CD4-positive, alpha-beta memory T cell (primary cell): ENCODE measurements around the gene IFT122. TPM values are rescaled to one million over a fixed set of nuclear protein-coding genes. Genes with fewer than 3 reads are reported as not detected.

Experiments
- CTCF ChIA-PET: fragments of 350-600 bp; sonication (Branson Sonifier 250); formaldehyde crosslinking; loops from one replicate; lab custom pipeline; 2021; ENCODE audit warnings: inconsistent platforms; ENCODE audit not compliant: partially characterized antibody; lab: Charles Lee
- POLR2A ChIA-PET: fragments of 350-600 bp; sonication (Branson Sonifier 250); formaldehyde crosslinking; loops from one replicate; lab custom pipeline; 2021; ENCODE audit not compliant: partially characterized antibody; lab: Charles Lee
- DNase-seq, 5 donors: peaks; one replicate each; pipeline versions ENCODE4 v3.0.0 to v3.0.0-alpha.2; 2020 to 2022; ENCODE audit warnings: mixed read lengths in 1 of 5
- H3K27ac ChIP-seq: one replicate; pipeline ENCODE4 v1.7.0; 2013; ENCODE audit warnings: low read depth, low read length
- H3K27me3 ChIP-seq: 2 replicates; pipeline ENCODE4 v1.7.0; 2013; ENCODE audit warnings: mild to moderate bottlenecking, low read length, moderate library complexity; ENCODE audit not compliant: insufficient read depth
- H3K36me3 ChIP-seq: 2 replicates; pipeline ENCODE4 v1.7.0; 2013; ENCODE audit warnings: mild to moderate bottlenecking, low read length, moderate library complexity; ENCODE audit not compliant: insufficient read depth
- H3K4me1 ChIP-seq: 2 replicates; pipeline ENCODE4 v1.7.0; 2013; ENCODE audit warnings: mild to moderate bottlenecking, low read length, moderate library complexity; ENCODE audit not compliant: insufficient read depth
- H3K4me3 ChIP-seq, 2 donors: one replicate each; pipeline ENCODE4 v1.7.0; 2013; ENCODE audit warnings: low read length in 2 of 2, mild to moderate bottlenecking in 1 of 2
- H3K9me3 ChIP-seq, 2 donors: one replicate each; pipeline ENCODE4 v1.7.0; 2013; ENCODE audit warnings: low read length in 2 of 2, control low read depth in 1 of 2; ENCODE audit not compliant: control insufficient read depth in 1 of 2
- H3K27ac Mint-ChIP-seq, 7 donors: one replicate each; pipeline ENCODE4 v1.8.0; 2020 to 2021; ENCODE audit warnings: mixed read lengths in 7 of 7, mild to moderate bottlenecking in 6 of 7, inconsistent platforms in 3 of 7, moderate library complexity in 3 of 7
- H3K27me3 Mint-ChIP-seq, 2 donors: one replicate each; pipeline ENCODE4 v1.8.0; 2020 to 2021; ENCODE audit warnings: mixed read lengths in 2 of 2
- H3K36me3 Mint-ChIP-seq, 2 donors: one replicate each; pipeline ENCODE4 v1.8.0; 2020 to 2021; ENCODE audit warnings: mixed read lengths in 2 of 2, inconsistent platforms in 1 of 2, mild to moderate bottlenecking in 1 of 2
- H3K4me1 Mint-ChIP-seq, 4 donors: one replicate each; pipeline ENCODE4 v1.8.0; 2020 to 2021; ENCODE audit warnings: mixed read lengths in 4 of 4, mild to moderate bottlenecking in 1 of 4
- H3K4me3 Mint-ChIP-seq, 8 donors: one replicate each; pipeline ENCODE4 v1.8.0; 2020 to 2021; ENCODE audit warnings: mixed read lengths in 8 of 8, mild to moderate bottlenecking in 7 of 8, moderate library complexity in 6 of 8, inconsistent platforms in 3 of 8
- H3K9me3 Mint-ChIP-seq, 8 donors: one replicate each; pipeline ENCODE4 v1.8.0; 2020 to 2021; ENCODE audit warnings: mixed read lengths in 8 of 8, mild to moderate bottlenecking in 5 of 8, inconsistent platforms in 3 of 8, moderate library complexity in 1 of 8
- intact Hi-C: fragments of 100-400 bp; cut with micrococcal nuclease; formaldehyde crosslinking; loops from one replicate; pipeline ENCODE4 v1.15.1; 2023
- polyA plus RNA-seq, 2 donors: library from polyadenylated mRNA; unstranded; fragments of 300-500 nt; fragmentation: Illumina TruSeq; gene quantifications; one replicate each; pipeline ENCODE4 v1.2.3, GENCODE V29; 2021
- total RNA-seq, 2 experiments: library from RNA; stranded (reverse); gene quantifications; one replicate each; pipeline ENCODE4 v1.2.3, GENCODE V29; 2021

IFT122 gene
- total and polyA plus RNA-seq, 4 experiments from 2014 or later: 5.3 to 21.8 (median 12.9) TPM

GRCh38 chr3:129429080-129429451 is 11.0 kb upstream of the IFT122 start:
- intact Hi-C loops: loop anchor here (10.0 kb wide), 1 partner anchor 454 kb away; no protein-coding TSS in a partner anchor
- Mint-ChIP-seq H3K27ac (peak overlapping the region; percentile 79 to 93 (median 89)), H3K9me3 (peaks cover 0 to 2% (median 0%) of the 10 kb centered on the region in 8 donors), H3K36me3 (peaks cover 23 to 44% of the 10 kb centered on the region in 2 donors), H3K4me3 (peak overlapping the region in 7 of 8 donors; percentile 86 to 91 (median 89)), H3K4me1 (peaks cover 12 to 26% (median 18%) of the 10 kb centered on the region in 4 donors), H3K27me3 (no peaks in the 10 kb centered on the region)
- Histone ChIP-seq H3K27ac (peak overlapping the region; percentile 19), H3K27me3 (no peaks in the 10 kb centered on the region), H3K9me3 (no peaks in the 10 kb centered on the region), H3K36me3 (peaks cover 30% of the 10 kb centered on the region), H3K4me1 (peaks cover 15% of the 10 kb centered on the region), H3K4me3 (peak overlapping the region in 1 of 2 donors; percentile 49)
- ChIA-PET CTCF (interaction anchor here (0.6 to 1.6 kb wide), 3 partner anchors 29 to 375 kb away, joined by 3 to 4 read pairs (median 4); no protein-coding TSS in a partner anchor), POLR2A (interaction anchor here (1.4 to 3.7 kb wide), 3 partner anchors 9 to 176 kb away, joined by 4 to 56 read pairs (median 5); partner anchors contain the start of genes IFT122 and MBD4)
- peak in 1 of 5 donors; percentile 5 for DNase-seq

- Histone ChIP-seq H3K27ac (no peak overlapping the region), H3K36me3 (peaks cover 30% of the 10 kb centered on the region), H3K27me3 (no peaks in the 10 kb centered on the region), H3K4me3 (no peak overlapping the region), H3K9me3 (no peaks in the 10 kb centered on the region), H3K4me1 (peaks cover 18% of the 10 kb centered on the region)
- intact Hi-C loops: loop anchor here (10.0 kb wide), 1 partner anchor 455 kb away; no protein-coding TSS in a partner anchor
- H3K36me3 Mint-ChIP-seq: peaks cover 26 to 49% of the 10 kb centered on the region in 2 donors
- no peak for DNase-seq
- H3K27me3 Mint-ChIP-seq: no peaks in the 10 kb centered on the region
- H3K27ac Mint-ChIP-seq: peak overlapping the region in 6 of 7 donors; percentile 13 to 93 (median 82)
- peaks cover 13 to 31% (median 20%) of the 10 kb centered on the region in 4 donors for H3K4me1 Mint-ChIP-seq
- H3K9me3 Mint-ChIP-seq: peaks cover 0 to 2% (median 0%) of the 10 kb centered on the region in 8 donors
- CTCF ChIA-PET: interaction anchor here (0.6 to 1.6 kb wide), 3 partner anchors 30 to 376 kb away, joined by 3 to 4 read pairs (median 4); no protein-coding TSS in a partner anchor
- POLR2A ChIA-PET: interaction anchor here (1.4 to 3.7 kb wide), 3 partner anchors 8 to 176 kb away, joined by 4 to 56 read pairs (median 5); partner anchors contain the start of genes IFT122 and MBD4
- H3K4me3 Mint-ChIP-seq: peak overlapping the region in 1 of 8 donors; percentile 48
These were observed 10.4 kb upstream of the IFT122 start for GRCh38 chr3:129429602-129430001.

- Histone ChIP-seq H3K4me3 (no peak overlapping the region), H3K27ac (no peak overlapping the region), H3K9me3 (no peaks in the 10 kb centered on the region), H3K27me3 (no peaks in the 10 kb centered on the region), H3K36me3 (peaks cover 42% of the 10 kb centered on the region), H3K4me1 (peaks cover 42% of the 10 kb centered on the region)
- CTCF ChIA-PET: interaction anchor here (1.8 kb wide), 1 partner anchor 32 kb away, joined by 4 read pairs; no protein-coding TSS in a partner anchor
- Mint-ChIP-seq H3K4me3 (no peak overlapping the region), H3K9me3 (peaks cover 0 to 2% (median 0%) of the 10 kb centered on the region in 8 donors), H3K27me3 (no peaks in the 10 kb centered on the region), H3K36me3 (peaks cover 39 to 72% of the 10 kb centered on the region in 2 donors), H3K4me1 (peaks cover 32 to 55% (median 38%) of the 10 kb centered on the region in 4 donors), H3K27ac (peak overlapping the region in 1 of 7 donors; percentile 35)
- POLR2A ChIA-PET: interaction anchor here (1.8 kb wide), 1 partner anchor 8 kb away, joined by 11 read pairs; the partner anchor contains the start of genes IFT122 and MBD4
- intact Hi-C loops: no loop called here
- DNase-seq: no peak
These were observed 8.0 kb upstream of the IFT122 start for GRCh38 chr3:129432036-129432435.

- peaks cover 35 to 54% (median 40%) of the 10 kb centered on the region in 4 donors for H3K4me1 Mint-ChIP-seq
- no peaks in the 10 kb centered on the region for H3K27me3 Mint-ChIP-seq
- H3K36me3 Mint-ChIP-seq: peaks cover 42 to 75% of the 10 kb centered on the region in 2 donors
- intact Hi-C loops: no loop called here
- Histone ChIP-seq H3K4me1 (peaks cover 45% of the 10 kb centered on the region), H3K36me3 (peaks cover 46% of the 10 kb centered on the region), H3K27ac (no peak overlapping the region), H3K4me3 (no peak overlapping the region), H3K9me3 (no peaks in the 10 kb centered on the region), H3K27me3 (no peaks in the 10 kb centered on the region)
- no peak overlapping the region for H3K27ac Mint-ChIP-seq
- peaks cover 0 to 2% (median 0%) of the 10 kb centered on the region in 8 donors for H3K9me3 Mint-ChIP-seq
- ChIA-PET CTCF (interaction anchor here (1.8 kb wide), 1 partner anchor 33 kb away, joined by 4 read pairs; no protein-coding TSS in a partner anchor), POLR2A (interaction anchor here (1.2 kb wide), 1 partner anchor 11 kb away, joined by 3 read pairs; no protein-coding TSS in a partner anchor)
- no peak for DNase-seq
- no peak overlapping the region for H3K4me3 Mint-ChIP-seq
These were observed 7.4 kb upstream of the IFT122 start for GRCh38 chr3:129432671-129433070.

GRCh38 chr3:129433565-129433964 is 6.5 kb upstream of the IFT122 start:
- peaks cover 47 to 77% of the 10 kb centered on the region in 2 donors for H3K36me3 Mint-ChIP-seq
- intact Hi-C loops: no loop called here
- no peak overlapping the region for H3K27ac Mint-ChIP-seq
- POLR2A ChIA-PET: interaction anchor here (1.2 kb wide), 1 partner anchor 10 kb away, joined by 3 read pairs; no protein-coding TSS in a partner anchor
- Histone ChIP-seq H3K27ac (no peak overlapping the region), H3K4me3 (no peak overlapping the region), H3K4me1 (peaks cover 46% of the 10 kb centered on the region), H3K9me3 (no peaks in the 10 kb centered on the region), H3K27me3 (no peaks in the 10 kb centered on the region), H3K36me3 (peaks cover 48% of the 10 kb centered on the region)
- no peaks in the 10 kb centered on the region for H3K27me3 Mint-ChIP-seq
- DNase-seq: no peak
- H3K4me3 Mint-ChIP-seq: no peak overlapping the region
- H3K4me1 Mint-ChIP-seq: peaks cover 35 to 54% (median 38%) of the 10 kb centered on the region in 4 donors
- CTCF ChIA-PET: interaction anchor here (1.9 kb wide), 1 partner anchor 34 kb away, joined by 9 read pairs; no protein-coding TSS in a partner anchor
- no peaks in the 10 kb centered on the region for H3K9me3 Mint-ChIP-seq

GRCh38 chr3:129434140-129434539 is 5.9 kb upstream of the IFT122 start:
- peaks cover 46% of the 10 kb centered on the region for H3K4me1 ChIP-seq
- H3K4me1 Mint-ChIP-seq: peaks cover 29 to 50% (median 35%) of the 10 kb centered on the region in 4 donors
- H3K4me3 Mint-ChIP-seq: no peak overlapping the region
- intact Hi-C loops: no loop called here
- no peaks in the 10 kb centered on the region for H3K27me3 Mint-ChIP-seq
- no peaks in the 10 kb centered on the region for H3K9me3 Mint-ChIP-seq
- H3K27ac Mint-ChIP-seq: peak overlapping the region in 3 of 7 donors; percentile 15 to 42 (median 40)
- peaks cover 48% of the 10 kb centered on the region for H3K36me3 ChIP-seq
- H3K27me3 ChIP-seq: no peaks in the 10 kb centered on the region
- no peak overlapping the region for H3K4me3 ChIP-seq
- POLR2A ChIA-PET: no interaction called here
- H3K9me3 ChIP-seq: no peaks in the 10 kb centered on the region
- peaks cover 47 to 71% of the 10 kb centered on the region in 2 donors for H3K36me3 Mint-ChIP-seq
- H3K27ac ChIP-seq: no peak overlapping the region
- CTCF ChIA-PET: interaction anchor here (1.9 kb wide), 1 partner anchor 34 kb away, joined by 9 read pairs; no protein-coding TSS in a partner anchor
- DNase-seq: no peak

GRCh38 chr3:129435367-129435766 is 4.7 kb upstream of the IFT122 start:
- H3K27ac Mint-ChIP-seq: peak overlapping the region in 4 of 7 donors; percentile 2 to 20 (median 12)
- peaks cover 29 to 59% (median 41%) of the 10 kb centered on the region in 4 donors for H3K4me1 Mint-ChIP-seq
- H3K4me3 Mint-ChIP-seq: peak overlapping the region in 2 of 8 donors; percentile 4 to 11
- H3K4me3 ChIP-seq: no peak overlapping the region
- CTCF ChIA-PET: interaction anchor here (0.9 to 1.9 kb wide), 2 partner anchors 36 to 55 kb away, joined by 3 to 9 read pairs; no protein-coding TSS in a partner anchor
- peaks cover 48% of the 10 kb centered on the region for H3K36me3 ChIP-seq
- no peak for DNase-seq
- peaks cover 47 to 77% of the 10 kb centered on the region in 2 donors for H3K36me3 Mint-ChIP-seq
- H3K9me3 Mint-ChIP-seq: no peaks in the 10 kb centered on the region
- POLR2A ChIA-PET: interaction anchor here (1.0 kb wide), 1 partner anchor 9 kb away, joined by 3 read pairs; no protein-coding TSS in a partner anchor
- no peaks in the 10 kb centered on the region for H3K27me3 Mint-ChIP-seq
- no peaks in the 10 kb centered on the region for H3K27me3 ChIP-seq
- H3K4me1 ChIP-seq: peaks cover 46% of the 10 kb centered on the region
- no peak overlapping the region for H3K27ac ChIP-seq
- no peaks in the 10 kb centered on the region for H3K9me3 ChIP-seq
- intact Hi-C loops: loop anchor here (5.0 kb wide), 1 partner anchor 253 kb away; the partner anchor contains the start of gene CNBP
